ENCODE data around the gene AXL. TPM values are rescaled to one million over a fixed set of nuclear protein-coding genes. Genes with fewer than 3 reads are reported as not detected.

Gene AXL
- total RNA-seq, 1 experiment from 2014 or later, result 22.4 TPM

- in situ Hi-C loops (cut with HindIII; ENCODE audit: low sequenced_read_pairs), result no loop called here
- no peak for DNase-seq (ENCODE audit: low spot score)
Measured at GRCh38 chr19:41299755-41300089, 80.7 kb downstream of the AXL start.

GRCh38 chr19:41300555-41300954 is 81.5 kb downstream of the AXL start:
- in situ Hi-C loops (cut with HindIII; ENCODE audit: low sequenced_read_pairs), result no loop called here

GRCh38 chr19:41302624-41303351 is 83.8 kb downstream of the AXL start:
- in situ Hi-C loops (cut with HindIII; ENCODE audit: low sequenced_read_pairs), result no loop called here

More at GRCh38 chr19:41300555-41300954, 81.5 kb downstream of the AXL start:
- DNase-seq (ENCODE audit: low spot score), result no peak

GRCh38 chr19:41303954-41304353 is 84.9 kb downstream of the AXL start:
- in situ Hi-C loops (cut with HindIII; ENCODE audit: low sequenced_read_pairs), result no loop called here
- DNase-seq (ENCODE audit: low spot score), result no peak

More at GRCh38 chr19:41302624-41303351, 83.8 kb downstream of the AXL start:
- DNase-seq (ENCODE audit: low spot score), result no peak

- DNase-seq (ENCODE audit: low spot score), result no peak
- in situ Hi-C loops (cut with HindIII; ENCODE audit: low sequenced_read_pairs), result no loop called here
Measured at GRCh38 chr19:41304706-41305483, 85.9 kb downstream of the AXL start.

GRCh38 chr19:41305927-41306793 is 87.1 kb downstream of the AXL start:
- no peak for DNase-seq (ENCODE audit: low spot score)
- in situ Hi-C loops (cut with HindIII; ENCODE audit: low sequenced_read_pairs), result no loop called here

GRCh38 chr19:41307090-41307875 is 88.3 kb downstream of the AXL start:
- no peak for DNase-seq (ENCODE audit: low spot score)
- in situ Hi-C loops (cut with HindIII; ENCODE audit: low sequenced_read_pairs), result no loop called here

- no peak for DNase-seq (ENCODE audit: low spot score)
- in situ Hi-C loops (cut with HindIII; ENCODE audit: low sequenced_read_pairs), result no loop called here
Measured at GRCh38 chr19:41307954-41308449, 89.0 kb downstream of the AXL start.

- peak; percentile 88 for DNase-seq (ENCODE audit: low spot score)
- in situ Hi-C loops (cut with HindIII; ENCODE audit: low sequenced_read_pairs), result no loop called here
Measured at GRCh38 chr19:41308450-41309179, 89.6 kb downstream of the AXL start.

GRCh38 chr19:41309180-41310032 is 90.4 kb downstream of the AXL start:
- DNase-seq (ENCODE audit: low spot score), result peak; percentile 37
- in situ Hi-C loops (cut with HindIII; ENCODE audit: low sequenced_read_pairs), result no loop called here

GRCh38 chr19:41310033-41310831 is 91.2 kb downstream of the AXL start, which contains the start of gene CCDC97:
CCDC97 (plus strand) TSS chr19:41310172; CDS start chr19:41310311, 139 bp downstream.
- peak; percentile 88 for DNase-seq (ENCODE audit: low spot score)
- in situ Hi-C loops (cut with HindIII; ENCODE audit: low sequenced_read_pairs), result no loop called here

GRCh38 chr19:41311072-41311471 is 92.0 kb downstream of the AXL start:
- in situ Hi-C loops (cut with HindIII; ENCODE audit: low sequenced_read_pairs), result no loop called here
- DNase-seq (ENCODE audit: low spot score), result no peak

Other genes starting within 250 kb of the AXL start
- not detected in 2 replicates for gene CYP2B6, start 227.9 kb upstream of the AXL start, total RNA-seq (2014; rRNA removed; shearing (Covaris generic))
- not detected in 2 replicates for gene CYP2A13, start 130.8 kb upstream of the AXL start, total RNA-seq (2014; rRNA removed; shearing (Covaris generic))
- not detected in 2 replicates for gene CYP2F1, start 104.8 kb upstream of the AXL start, total RNA-seq (2014; rRNA removed; shearing (Covaris generic))
- not detected in 2 replicates for gene CYP2S1, start 26.0 kb upstream of the AXL start, total RNA-seq (2014; rRNA removed; shearing (Covaris generic))
- 85.0 and 116 TPM in 2 replicates for gene HNRNPUL1, start 45.1 kb downstream of the AXL start, total RNA-seq (2014; rRNA removed; shearing (Covaris generic))
- 9.3 and 12.3 TPM in 2 replicates for gene CCDC97, start 90.9 kb downstream of the AXL start, total RNA-seq (2014; rRNA removed; shearing (Covaris generic))
- 5.7 and 10.1 TPM in 2 replicates for gene TGFB1, start 134.7 kb downstream of the AXL start, total RNA-seq (2014; rRNA removed; shearing (Covaris generic))
- gene B9D2, start 144.9 kb downstream of the AXL start, total RNA-seq (2014; rRNA removed; shearing (Covaris generic)), result 11.1 and 18.4 TPM in 2 replicates
- gene TMEM91, start 157.3 kb downstream of the AXL start, total RNA-seq (2014; rRNA removed; shearing (Covaris generic)), result 0.25 and 1.2 TPM in 2 replicates
- gene EXOSC5, start 178.1 kb downstream of the AXL start, total RNA-seq (2014; rRNA removed; shearing (Covaris generic)), result 57.0 and 71.8 TPM in 2 replicates
- 90.1 and 111 TPM in 2 replicates for gene BCKDHA, start 178.6 kb downstream of the AXL start, total RNA-seq (2014; rRNA removed; shearing (Covaris generic))
- gene B3GNT8, start 208.2 kb downstream of the AXL start, total RNA-seq (2014; rRNA removed; shearing (Covaris generic)), result not detected in 2 replicates
- 74.2 and 82.2 TPM in 2 replicates for gene DMAC2, start 220.7 kb downstream of the AXL start, total RNA-seq (2014; rRNA removed; shearing (Covaris generic))
- gene ERICH4, start 223.9 kb downstream of the AXL start, total RNA-seq (2014; rRNA removed; shearing (Covaris generic)), result not detected in 2 replicates

All from G401 (cell line).